H1 (cell line): ENCODE measurements around the gene MYH6. TPM values are rescaled to one million over a fixed set of nuclear protein-coding genes. Genes with fewer than 3 reads are reported as not detected.

Experiments used
- CTCF ChIA-PET: fragments of 300-600 bp; sonication (Branson Sonifier 250); formaldehyde crosslinking; loops from one replicate; lab custom pipeline; 2021; ENCODE audit not compliant: partially characterized antibody; lab: Charles Lee
- POLR2A ChIA-PET: fragments of 300-600 bp; sonication (Branson Sonifier 250); formaldehyde crosslinking; loops from one replicate; lab custom pipeline; 2021; ENCODE audit warnings: inconsistent platforms; ENCODE audit not compliant: partially characterized antibody; lab: Charles Lee
- DNase-seq, 2 experiments: peaks; one replicate each; pipeline versions ENCODE4 v3.0.0 to v3.0.0-alpha.2; 2010 to 2022; ENCODE audit warnings: low spot score in 2 of 2, low read depth in 1 of 2, mixed read lengths in 1 of 2
- FAIRE-seq: peaks from 2 replicates; lab custom pipeline; 2011; peaks lifted over from hg19 to GRCh38; lab: Jason Lieb, UNC
- H2AFZ ChIP-seq: 2 replicates; pipeline ENCODE4 v1.8.1; 2012; ENCODE audit warnings: low read length, inconsistent platforms
- H2AK5ac ChIP-seq: 2 replicates; pipeline ENCODE4 v1.6.1; 2013; ENCODE audit warnings: low read depth, low read length
- H2BK120ac ChIP-seq: replicated peaks from 2 replicates; pipeline ENCODE3; 2013; ENCODE audit warnings: low read depth, low read length, inconsistent platforms
- H2BK12ac ChIP-seq: 2 replicates; pipeline ENCODE4 v1.6.1; 2013; ENCODE audit warnings: low read depth, low read length
- H2BK15ac ChIP-seq: 2 replicates; pipeline ENCODE4 v1.6.1; 2013; ENCODE audit warnings: low read length
- H2BK20ac ChIP-seq: 2 replicates; pipeline ENCODE4 v1.6.1; 2013; ENCODE audit warnings: low read length
- H2BK5ac ChIP-seq: 2 replicates; pipeline ENCODE4 v1.6.1; 2013; ENCODE audit warnings: low read depth, low read length
- H3K14ac ChIP-seq: 2 replicates; pipeline ENCODE4 v1.6.1; 2013; ENCODE audit warnings: inconsistent platforms; ENCODE audit not compliant: insufficient read length
- H3K18ac ChIP-seq: 2 replicates; pipeline ENCODE4 v1.6.1; 2013; ENCODE audit warnings: low read length; ENCODE audit errors: extremely low read depth
- H3K23ac ChIP-seq: 2 replicates; pipeline ENCODE4 v1.6.1; 2013; ENCODE audit warnings: inconsistent platforms; ENCODE audit not compliant: insufficient read length
- H3K23me2 ChIP-seq: 2 replicates; pipeline ENCODE4 v1.6.1; 2013; ENCODE audit warnings: low read depth, low read length
- H3K27ac ChIP-seq: 2 replicates; pipeline ENCODE4 v1.6.1; 2011; ENCODE audit warnings: low read depth, low read length, inconsistent platforms
- H3K27me3 ChIP-seq, 4 experiments: replicated peaks in 1 of 4; 1 replicate in 1 of 4; 2 replicates in 3 of 4; pipeline versions ENCODE4 v1.6.1 to v1.8.1; 2011 to 2013; ENCODE audit warnings: low read length in 3 of 4, mild to moderate bottlenecking in 3 of 4, inconsistent platforms in 2 of 4, mixed read lengths in 2 of 4, moderate library complexity in 1 of 4; ENCODE audit not compliant: control insufficient read depth in 3 of 4, insufficient read depth in 3 of 4; ENCODE audit errors: extremely low read depth in 1 of 4
- H3K36me3 ChIP-seq, 4 experiments: 2 replicates each; pipeline versions ENCODE4 v1.6.1 to v1.8.1; 2011 to 2013; ENCODE audit warnings: mild to moderate bottlenecking in 4 of 4, low read length in 3 of 4, moderate library complexity in 2 of 4, control low read depth in 1 of 4, inconsistent platforms in 1 of 4; ENCODE audit not compliant: insufficient read depth in 4 of 4, control insufficient read depth in 2 of 4
- H3K4ac ChIP-seq: replicated peaks from 2 replicates; pipeline ENCODE3; 2013; ENCODE audit warnings: low read length, low read depth, mixed read lengths, inconsistent platforms; ENCODE audit not compliant: insufficient read length
- H3K4me1 ChIP-seq, 4 experiments: replicated peaks in 1 of 4; 1 replicate in 1 of 4; 2 replicates in 3 of 4; pipeline versions ENCODE4 v1.6.1 to v1.8.1; 2011 to 2013; ENCODE audit warnings: low read length in 3 of 4, inconsistent platforms in 2 of 4, mixed read lengths in 1 of 4; ENCODE audit not compliant: insufficient read depth in 4 of 4, control insufficient read depth in 3 of 4
- H3K4me2 ChIP-seq, 2 experiments: 2 replicates each; pipeline versions ENCODE4 v1.6.1 to v1.8.1; 2011 to 2013; ENCODE audit warnings: low read depth in 2 of 2, low read length in 2 of 2, control low read depth in 1 of 2, inconsistent platforms in 1 of 2, mild to moderate bottlenecking in 1 of 2; ENCODE audit not compliant: insufficient read depth in 1 of 2
- H3K4me3 ChIP-seq, 4 experiments: fragments of 200-600, 300-600 bp in 1 of 4; sonication (generic), shearing (Covaris generic), sonication (Bioruptor Twin) in 1 of 4; 2 replicates each; pipeline versions ENCODE4 v1.5.1 to v1.8.1; 2011 to 2016; ENCODE audit warnings: low read length in 4 of 4, low read depth in 3 of 4, control low read depth in 2 of 4, inconsistent platforms in 2 of 4, mild to moderate bottlenecking in 2 of 4, mixed read lengths in 1 of 4, moderate library complexity in 1 of 4; ENCODE audit not compliant: insufficient read depth in 2 of 4; ENCODE audit errors: extremely low read depth in 1 of 4
- H3K56ac ChIP-seq: replicated peaks from 2 replicates; pipeline ENCODE3; 2013; ENCODE audit warnings: low read depth, mild to moderate bottlenecking, mixed read lengths, low read length, inconsistent platforms; ENCODE audit not compliant: insufficient read length
- H3K79me1 ChIP-seq: 2 replicates; pipeline ENCODE4 v1.6.1; 2013; ENCODE audit warnings: low read depth, low read length, control low read depth
- H3K79me2 ChIP-seq, 2 experiments: 2 replicates each; pipeline versions ENCODE4 v1.6.1 to v1.8.1; 2012 to 2013; ENCODE audit warnings: low read length in 2 of 2, mild to moderate bottlenecking in 2 of 2, inconsistent platforms in 1 of 2; ENCODE audit not compliant: insufficient read depth in 2 of 2, control insufficient read depth in 1 of 2
- H3K9ac ChIP-seq, 4 experiments: replicated peaks in 1 of 4; 1 replicate in 1 of 4; 2 replicates in 3 of 4; pipeline versions ENCODE4 v1.6.1 to v1.8.1; 2011 to 2013; ENCODE audit warnings: low read depth in 3 of 4, low read length in 3 of 4, control low read depth in 2 of 4, mild to moderate bottlenecking in 2 of 4, moderate library complexity in 2 of 4, inconsistent platforms in 1 of 4; ENCODE audit errors: extremely low read depth in 1 of 4
- H3K9me3 ChIP-seq, 2 experiments: 2 replicates each; pipeline versions ENCODE4 v1.6.1 to v1.8.1; 2012 to 2013; ENCODE audit warnings: mild to moderate bottlenecking in 2 of 2, moderate library complexity in 2 of 2, control low read depth in 1 of 2, inconsistent platforms in 1 of 2, low read depth in 1 of 2, low read length in 1 of 2, mixed read lengths in 1 of 2; ENCODE audit not compliant: insufficient read depth in 2 of 2
- H4K20me1 ChIP-seq, 2 experiments: replicated peaks in 1 of 2; 2 replicates each; pipeline versions ENCODE3 to v1.8.1; 2011 to 2013; ENCODE audit warnings: inconsistent platforms in 2 of 2, low read length in 2 of 2, mild to moderate bottlenecking in 1 of 2; ENCODE audit not compliant: insufficient read depth in 2 of 2, control insufficient read depth in 1 of 2
- H4K5ac ChIP-seq: 2 replicates; pipeline ENCODE4 v1.6.1; 2013; ENCODE audit warnings: low read length, low read depth, mixed read lengths, inconsistent platforms; ENCODE audit not compliant: insufficient read length
- H4K8ac ChIP-seq: 2 replicates; pipeline ENCODE4 v1.8.0; 2013; ENCODE audit warnings: mild to moderate bottlenecking, moderate library complexity, low read length, inconsistent platforms; ENCODE audit not compliant: insufficient read depth; ENCODE audit errors: extremely low read depth
- H4K91ac ChIP-seq: replicated peaks from 2 replicates; pipeline ENCODE3; 2013; ENCODE audit warnings: low read length, mixed read lengths, inconsistent platforms; ENCODE audit not compliant: insufficient read length
- CTBP2 ChIP-seq: IDR thresholded peaks from 2 replicates; pipeline ENCODE4 v1.7.0; 2011; ENCODE audit warnings: borderline replicate concordance, mild to moderate bottlenecking, moderate library complexity, mixed read lengths, low read length; ENCODE audit not compliant: insufficient read depth, insufficient read length
- GABPA ChIP-seq: IDR thresholded peaks from 2 replicates; pipeline ENCODE4 v1.6.1; 2011; ENCODE audit warnings: mild to moderate bottlenecking, low read length, moderate library complexity, borderline replicate concordance; ENCODE audit not compliant: insufficient read depth
- GTF2F1 ChIP-seq: IDR thresholded peaks from 2 replicates; pipeline ENCODE4 v1.6.1; 2012; ENCODE audit warnings: low read depth, low read length, improper control_type of control experiment, borderline replicate concordance
- KDM4A ChIP-seq: IDR thresholded peaks from one replicate; pipeline ENCODE4 v1.7.1; 2012; ENCODE audit warnings: low read depth, mild to moderate bottlenecking, moderate library complexity, low read length, inconsistent platforms; ENCODE audit not compliant: severe bottlenecking
- KDM5A ChIP-seq: fragments of 200-600 bp; IDR thresholded peaks from 2 replicates; pipeline ENCODE4 v1.7.1; 2012; ENCODE audit warnings: mild to moderate bottlenecking, low read length, inconsistent platforms, mixed read lengths
- MAFK ChIP-seq: IDR thresholded peaks from 2 replicates; pipeline ENCODE4 v1.6.1; 2012; ENCODE audit warnings: low read depth, mild to moderate bottlenecking, improper control_type of control experiment, low read length
- RBBP5 ChIP-seq: IDR thresholded peaks from 2 replicates; pipeline ENCODE4 v1.7.1; 2012; ENCODE audit warnings: low read depth, mild to moderate bottlenecking, inconsistent platforms, low read length, moderate library complexity, borderline replicate concordance
- SIRT6 ChIP-seq: IDR thresholded peaks from one replicate; pipeline ENCODE4 v1.7.1; 2012; ENCODE audit warnings: low read length, inconsistent platforms
- YY1 ChIP-seq: IDR thresholded peaks from 2 replicates; pipeline ENCODE4 v1.6.1; 2011; ENCODE audit warnings: low read depth, mild to moderate bottlenecking, low read length
- WGBS, 2 experiments: shearing (Covaris generic) in 1 of 2; methylation state at CpG; one replicate each; pipeline versions ENCODE4 v1.1.6 to v1.1.7; 2013 to 2015; ENCODE audit warnings: low lambda C conversion rate in 2 of 2, mixed read lengths in 2 of 2, inconsistent platforms in 1 of 2, low coverage in 1 of 2, missing lambda C conversion rate in 1 of 2; ENCODE audit not compliant: insufficient replicate concordance in 2 of 2, insufficient coverage in 1 of 2, insufficient read length in 1 of 2; ENCODE audit errors: extremely low coverage in 1 of 2, missing lambda C conversion rate in 1 of 2; 5-methylcytosine and 5-hydroxymethylcytosine counted together
- polyA plus RNA-seq, 7 experiments: library from polyadenylated mRNA; depleted of rRNA in 3 of 7; stranded (reverse) in 5 of 7; unstranded in 2 of 7; fragments of >200 nt in 5 of 7; fragments of 200-250 nt in 2 of 7; gene quantifications; 1 replicate in 5 of 7; 2 replicates in 1 of 7; 4 replicates in 1 of 7; pipeline versions ENCODE4 v1.2.1 to v1.2.3, GENCODE V29; 2011 to 2013; ENCODE audit warnings: missing spikeins in 2 of 7, mixed read lengths in 2 of 7
- total RNA-seq: library from RNA; stranded (reverse); fragmentation: NEBNext Ultra II Directional; extraction: Animal tissue kit (Norgen Biotek cat#: 25700); gene quantifications from 2 replicates; pipeline ENCODE4 v1.2.1, GENCODE V29; 2021

Gene MYH6
- total and polyA plus RNA-seq, 2 of the 8 experiments (the other 6 are each of a cell fraction or from before 2014, with no cell fraction given): 0.03 TPM; not detected in 1

DNA sequence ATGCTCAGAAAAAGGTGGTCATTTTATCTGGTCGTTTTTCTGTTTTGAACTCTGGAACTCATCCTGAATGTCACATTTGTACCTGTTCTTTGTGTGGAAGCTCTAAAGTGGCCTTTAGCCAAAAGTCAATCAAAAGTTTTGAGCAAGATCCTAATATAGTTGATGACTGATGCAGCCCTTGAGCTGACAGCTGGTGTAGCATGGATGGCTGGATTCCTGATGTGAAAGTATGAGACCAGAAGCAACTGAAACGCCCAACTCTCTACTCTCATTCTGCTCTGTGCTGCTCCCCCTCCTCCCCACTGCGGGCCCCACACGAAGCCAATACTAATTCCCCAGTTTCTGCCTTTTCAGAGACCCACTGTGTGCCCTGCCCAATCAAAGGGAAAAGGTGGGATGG is 37.7 kb upstream of the MYH6 start:
- Histone ChIP-seq H4K20me1 (no peaks in the 10 kb centered on the region), H3K36me3 (no peaks in the 10 kb centered on the region), H2BK5ac (no peak overlapping the region), H3K9me3 (no peaks in the 10 kb centered on the region), H4K91ac (no peak overlapping the region), H2AFZ (no peak overlapping the region), H3K79me2 (no peaks in the 10 kb centered on the region), H2BK20ac (no peak overlapping the region), H2BK120ac (no peak overlapping the region), H3K4me2 (no peak overlapping the region), H3K23ac (no peak overlapping the region), H2BK15ac (no peak overlapping the region), H3K18ac (no peak overlapping the region), H3K27ac (no peak overlapping the region), H3K56ac (no peak overlapping the region), H3K14ac (no peak overlapping the region), H2AK5ac (no peak overlapping the region), H3K79me1 (no peaks in the 10 kb centered on the region), H3K9ac (no peak overlapping the region), H3K27me3 (peaks cover 0 to 2% (median 0%) of the 10 kb centered on the region in 4 experiments; a peak in 3 of 7 replicates), H2BK12ac (no peak overlapping the region), H4K8ac (no peak overlapping the region), H3K4ac (no peak overlapping the region), H3K23me2 (no peaks in the 10 kb centered on the region; the same call in none of the 2 replicates), H3K4me3 (no peak overlapping the region), H4K5ac (no peak overlapping the region), H3K4me1 (peaks cover 2 to 12% (median 9%) of the 10 kb centered on the region in 4 experiments)
- ChIA-PET CTCF (interaction anchor here (0.7 to 2.3 kb wide), 8 partner anchors 9 to 185 kb away, joined by 3 to 11 read pairs (median 3); partner anchors contain the start of gene MYH7), POLR2A (interaction anchor here (1.3 kb wide), 1 partner anchor 8 kb away, joined by 4 read pairs; no protein-coding TSS in a partner anchor)
- 73% methylated on average over 4 of the region's 4 CpGs; no CpG with 5 or more reads in 1 of the 2 experiments for WGBS, 2 experiments
- TF ChIP-seq YY1 (no peak), MAFK (no peak), GTF2F1 (no peak), KDM5A (no peak), GABPA (no peak), KDM4A (no peak), CTBP2 (no peak), RBBP5 (no peak), SIRT6 (no peak)
- DNase-seq: no peak
- no peak for FAIRE-seq
